Stimulated activated CD8-positive, alpha-beta memory T cell treated with anti-CD3 and anti-CD28 coated beads, Interleukin-12 subunit alpha, Interleukin-12 subunit beta, amount 100 ng/mL, for 24 hours (primary cell): ENCODE results near the gene TAS1R2.
"Not testable (repeated sequence)": the region's sequence is repeated elsewhere in the genome, so short reads cannot be mapped to it uniquely, and the experiment has no call there.

Source experiments
- DNase-seq: peaks from one replicate; pipeline ENCODE4 v3.0.0-alpha.2; 2020; ENCODE audit errors: extremely low read depth

Gene TAS1R2

GRCh38 chr1:18883636-18884418 lies 24.4 kb upstream of the TAS1R2 start:
- peak; percentile 24 for DNase-seq

- no peak for DNase-seq
These were observed 23.6 kb upstream of the TAS1R2 start for GRCh38 chr1:18883079-18883478.

DNA sequence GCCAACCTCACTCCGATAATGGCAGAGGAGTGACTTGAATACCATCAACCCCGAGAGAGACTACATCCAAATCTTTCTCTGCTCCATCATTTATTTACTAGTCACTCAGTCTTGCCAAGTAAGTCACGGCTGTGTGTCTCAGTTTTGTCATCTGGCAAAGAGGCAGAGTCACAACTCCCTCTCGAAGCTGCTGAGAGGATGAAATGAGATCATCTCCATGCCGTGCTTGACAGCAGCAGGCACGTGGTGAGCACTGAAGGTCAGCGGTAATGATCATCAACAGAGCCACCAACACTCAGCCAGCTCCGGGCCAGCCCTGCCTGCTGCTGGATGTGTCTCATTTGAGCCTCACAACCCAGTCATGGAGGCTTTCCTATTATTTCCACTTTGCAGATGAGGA lies 23.0 kb upstream of the TAS1R2 start:
- DNase-seq = no peak

DNA sequence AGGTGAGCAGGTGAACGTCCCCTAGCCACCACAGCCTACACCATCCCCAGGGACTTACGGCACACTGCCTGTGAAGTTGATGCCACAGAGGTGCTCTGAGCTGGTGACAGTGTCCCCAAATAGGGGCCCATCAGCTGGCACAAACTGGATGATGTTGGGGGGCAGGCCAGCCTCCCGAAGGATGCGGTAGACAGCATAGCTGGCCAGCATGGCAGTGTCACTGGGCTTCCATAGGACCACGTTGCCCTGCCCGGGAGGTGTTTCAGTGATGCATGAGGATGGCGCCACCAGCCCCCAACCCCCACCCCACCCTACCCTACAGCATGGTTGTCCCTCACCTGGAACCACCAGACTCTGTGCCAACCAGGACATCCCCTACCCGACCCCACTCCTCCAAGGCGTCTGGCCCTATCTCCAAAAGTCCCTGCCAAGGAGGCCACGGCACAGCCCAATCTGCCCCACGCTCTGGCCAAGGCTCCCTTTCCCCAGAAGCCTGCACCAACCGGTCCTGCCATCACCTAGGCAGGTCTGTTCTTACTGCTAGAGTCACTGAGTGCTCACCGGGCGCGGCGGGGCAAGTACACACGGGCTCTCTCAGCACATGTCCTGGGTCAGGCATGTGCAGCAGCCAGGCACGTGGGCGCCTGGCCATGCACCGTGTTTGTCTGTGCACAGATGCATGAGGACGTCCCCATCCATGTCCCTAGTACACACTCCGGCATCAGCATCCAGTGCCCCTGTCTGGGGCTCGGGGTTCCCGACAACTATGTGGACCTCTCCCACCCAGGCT lies 22.4 kb upstream of the TAS1R2 start:
- no peak for DNase-seq

GRCh38 chr1:18881164-18881563 lies 21.7 kb upstream of the TAS1R2 start:
- no peak for DNase-seq

DNA sequence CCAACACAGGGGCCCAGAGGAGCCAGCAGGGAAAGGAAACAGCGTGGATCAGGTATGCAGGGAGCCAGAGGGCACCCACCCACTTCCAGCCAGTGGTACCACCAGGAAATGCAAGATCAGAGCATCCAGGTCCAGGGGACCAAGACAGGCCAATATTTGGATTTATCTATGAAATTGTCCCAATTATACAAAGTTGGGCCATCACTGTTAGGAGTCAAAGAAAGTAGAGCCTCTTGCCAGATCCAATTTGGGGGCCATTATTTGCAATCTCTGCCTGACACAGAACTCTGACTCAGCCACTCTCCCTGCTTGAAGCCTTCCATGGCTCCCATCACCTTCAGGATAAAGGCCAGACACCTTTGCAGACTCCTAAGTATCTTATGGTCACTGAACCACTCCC lies 21.1 kb upstream of the TAS1R2 start:
- no peak for DNase-seq

- no peak for DNase-seq
These were observed 20.4 kb upstream of the TAS1R2 start for GRCh38 chr1:18879791-18880309.

DNA sequence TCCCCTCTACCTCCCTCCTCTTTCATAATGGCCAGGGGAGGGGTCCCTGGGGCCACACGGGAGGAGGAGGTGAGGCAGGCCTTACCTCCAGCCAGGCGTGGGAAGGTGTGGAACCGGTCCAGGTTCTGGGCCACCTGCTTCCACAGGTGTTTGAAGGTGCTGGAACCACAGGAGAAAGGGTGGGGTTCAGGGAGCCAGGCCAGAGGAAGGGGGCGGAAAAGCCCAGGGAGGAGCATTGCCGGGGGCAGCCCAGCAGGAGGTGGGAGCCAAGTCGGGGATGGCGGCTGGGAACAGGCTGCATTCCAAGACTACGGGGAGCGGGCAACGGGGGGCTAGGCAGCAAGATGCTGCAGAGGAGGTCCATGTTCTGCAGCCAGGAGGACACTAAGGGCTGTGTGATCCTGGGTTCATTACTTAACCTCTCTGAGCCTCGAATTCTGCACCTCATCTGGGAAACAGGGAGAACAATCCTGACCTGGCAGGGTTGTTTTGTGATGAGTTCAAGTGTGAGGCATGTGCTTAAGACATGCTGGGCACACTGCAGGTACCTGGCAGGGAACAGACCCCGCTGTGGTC lies 19.8 kb upstream of the TAS1R2 start:
- no peak for DNase-seq

GRCh38 chr1:18878538-18879214 lies 19.2 kb upstream of the TAS1R2 start:
- no peak for DNase-seq

- no peak for DNase-seq
These were observed 17.8 kb upstream of the TAS1R2 start for GRCh38 chr1:18877282-18877681.

DNA sequence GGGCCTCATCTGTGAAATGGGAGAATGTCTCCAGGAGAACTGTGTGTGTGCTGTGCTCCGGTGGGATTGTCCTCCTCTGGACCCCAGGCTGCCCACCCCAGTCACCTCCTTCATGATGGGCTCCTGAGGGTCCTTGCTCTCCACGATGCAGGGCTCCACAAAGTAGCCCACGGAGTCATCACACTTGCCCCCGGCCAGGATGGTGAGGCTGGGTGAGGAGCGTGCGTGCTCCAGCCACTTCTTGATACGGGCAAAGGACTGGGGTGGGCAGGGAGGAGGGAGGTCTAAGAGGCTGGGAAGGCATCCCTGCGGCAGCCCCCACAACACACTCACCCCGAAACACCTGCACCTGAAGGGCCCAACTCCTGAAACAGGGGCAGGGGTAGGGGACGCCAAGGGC lies 16.8 kb upstream of the TAS1R2 start:
- no peak for DNase-seq

GRCh38 chr1:18875796-18876128 lies 16.3 kb upstream of the TAS1R2 start:
- DNase-seq = no peak

DNA sequence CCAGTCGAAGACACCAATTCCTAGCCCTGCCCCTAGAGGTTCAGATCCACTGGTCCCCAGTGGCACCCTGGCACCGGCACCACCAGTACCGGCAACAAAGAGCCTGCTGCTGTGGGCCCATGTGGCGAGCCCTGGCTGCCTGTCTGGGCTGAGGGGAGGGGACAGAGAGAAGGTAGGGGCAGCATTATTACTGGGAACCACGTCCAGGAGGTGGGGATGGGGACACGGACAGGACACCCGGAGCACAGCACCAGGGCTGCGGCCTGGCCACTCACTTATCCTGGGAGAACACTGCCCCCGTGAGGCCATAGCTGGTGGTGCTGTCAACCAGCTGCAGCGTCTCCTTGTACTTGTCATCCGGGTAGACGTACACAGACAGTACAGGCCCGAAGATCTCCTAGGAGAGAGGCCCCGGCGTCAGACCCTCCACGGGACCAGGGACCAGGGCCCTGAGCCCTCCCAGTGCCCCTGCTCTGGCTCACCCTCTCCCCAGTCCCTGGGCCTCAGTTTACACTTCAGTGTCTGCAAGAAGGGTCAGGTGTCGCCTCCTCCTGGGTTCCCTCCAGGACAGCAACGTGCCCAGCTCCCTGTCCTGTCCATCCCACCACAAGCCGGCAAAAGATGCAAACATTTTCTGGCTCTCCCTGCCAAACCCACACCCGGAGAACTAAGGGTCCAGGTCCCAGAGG lies 15.8 kb upstream of the TAS1R2 start:
- peak; percentile 20 for DNase-seq

GRCh38 chr1:18874600-18874999 lies 15.1 kb upstream of the TAS1R2 start:
- DNase-seq = no peak

GRCh38 chr1:18874036-18874435 lies 14.6 kb upstream of the TAS1R2 start:
- no peak for DNase-seq

DNA sequence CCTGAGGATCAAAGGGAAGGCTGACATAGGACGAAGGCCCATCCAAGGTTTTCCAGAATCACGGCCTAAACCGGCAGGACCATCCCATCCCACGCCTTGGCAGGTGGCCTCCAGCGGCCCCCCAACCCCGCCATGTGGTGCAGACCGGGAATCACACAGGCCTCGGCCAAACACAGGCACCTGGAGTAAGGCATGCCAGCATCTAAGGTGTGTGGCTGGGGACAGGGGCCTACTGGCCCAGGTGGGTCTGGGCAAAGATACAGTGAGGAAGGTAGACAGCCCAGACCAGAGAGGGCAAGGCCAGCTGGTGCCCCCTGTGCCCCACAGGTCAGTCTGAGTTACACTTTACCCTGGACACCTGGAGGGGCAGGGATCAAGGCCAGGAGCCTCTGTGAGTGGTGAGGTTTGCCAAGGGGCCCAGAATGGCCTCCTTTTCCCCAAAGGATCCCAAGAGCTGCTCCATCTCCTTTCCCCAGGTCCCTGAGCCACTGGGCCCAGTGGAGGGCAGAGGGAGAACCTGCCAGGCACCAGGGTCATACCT lies 12.7 kb upstream of the TAS1R2 start:
- no peak for DNase-seq

GRCh38 chr1:18871401-18872070 lies 12.1 kb upstream of the TAS1R2 start:
- no peak for DNase-seq

DNA sequence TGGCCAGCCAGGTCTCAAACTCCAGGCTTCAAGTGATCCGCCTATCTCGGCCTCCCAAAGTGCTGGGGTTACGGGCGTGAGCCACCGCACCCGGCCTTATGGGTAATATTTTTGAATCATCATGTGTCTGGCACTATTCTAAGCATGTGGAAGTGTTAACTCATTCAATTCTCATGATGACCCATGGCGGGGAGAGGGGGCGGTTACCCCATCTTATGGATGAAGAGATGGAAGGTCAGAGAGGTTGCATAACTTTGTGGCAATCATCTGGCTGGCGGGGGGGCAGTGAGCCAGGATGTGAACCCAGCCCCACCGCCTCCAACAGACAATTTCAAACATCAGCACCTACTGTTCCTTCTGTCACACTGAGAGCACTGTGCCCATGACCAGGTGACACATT lies 11.5 kb upstream of the TAS1R2 start:
- DNase-seq = no peak

DNA sequence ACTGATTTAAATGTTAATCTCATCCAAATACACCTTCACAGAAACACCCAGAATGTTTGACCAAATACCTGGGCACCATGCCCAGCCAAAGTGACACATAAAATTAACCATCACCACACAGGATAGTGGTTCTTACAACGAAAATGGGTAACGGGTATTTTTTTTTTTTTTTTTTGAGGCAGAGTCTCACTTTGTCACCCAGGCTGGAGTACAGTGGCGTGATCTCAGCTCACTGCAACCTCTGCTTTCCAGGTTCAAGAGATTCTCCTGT lies 11.1 kb upstream of the TAS1R2 start:
- not testable (repeated sequence) for DNase-seq

GRCh38 chr1:18869847-18870594 lies 10.6 kb upstream of the TAS1R2 start:
- DNase-seq = no peak
